NCI-H1436 treated with DMSO at 0.1 percent for 48 hours (cell line): ENCODE measurements around the gene NOX1.
"Not testable (repeated sequence)": the region's sequence is repeated elsewhere in the genome, so short reads cannot be mapped to it uniquely, and the experiment has no call there.

Experiments used
- DNase-seq: peaks from one replicate; lab custom pipeline; 2025; lab: John Stamatoyannopoulos, UW

The NOX1 gene

GRCh38 chrX:100819534-100819836 lies 54.7 kb downstream of the NOX1 start:
- no peak for DNase-seq

DNA sequence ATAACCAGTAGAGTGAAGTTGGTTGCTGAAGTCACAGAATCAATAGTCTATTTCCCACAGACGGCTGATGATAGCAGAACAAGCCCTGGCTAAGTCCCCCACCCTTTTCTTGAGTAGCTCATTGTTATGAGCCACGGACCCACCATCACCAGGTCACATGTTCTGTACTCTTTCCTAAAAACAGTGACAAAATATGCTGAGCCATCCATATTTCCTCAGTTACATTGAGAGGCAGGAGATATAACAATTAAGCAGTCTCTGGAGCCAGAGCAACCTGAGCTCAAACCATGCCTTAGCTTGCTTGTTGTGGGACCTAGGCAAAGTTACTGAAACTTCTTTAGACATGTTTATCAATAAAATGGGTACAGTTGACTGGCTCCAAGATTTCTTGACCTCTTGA lies 56.8 kb downstream of the NOX1 start:
- DNase-seq, result no peak

DNA sequence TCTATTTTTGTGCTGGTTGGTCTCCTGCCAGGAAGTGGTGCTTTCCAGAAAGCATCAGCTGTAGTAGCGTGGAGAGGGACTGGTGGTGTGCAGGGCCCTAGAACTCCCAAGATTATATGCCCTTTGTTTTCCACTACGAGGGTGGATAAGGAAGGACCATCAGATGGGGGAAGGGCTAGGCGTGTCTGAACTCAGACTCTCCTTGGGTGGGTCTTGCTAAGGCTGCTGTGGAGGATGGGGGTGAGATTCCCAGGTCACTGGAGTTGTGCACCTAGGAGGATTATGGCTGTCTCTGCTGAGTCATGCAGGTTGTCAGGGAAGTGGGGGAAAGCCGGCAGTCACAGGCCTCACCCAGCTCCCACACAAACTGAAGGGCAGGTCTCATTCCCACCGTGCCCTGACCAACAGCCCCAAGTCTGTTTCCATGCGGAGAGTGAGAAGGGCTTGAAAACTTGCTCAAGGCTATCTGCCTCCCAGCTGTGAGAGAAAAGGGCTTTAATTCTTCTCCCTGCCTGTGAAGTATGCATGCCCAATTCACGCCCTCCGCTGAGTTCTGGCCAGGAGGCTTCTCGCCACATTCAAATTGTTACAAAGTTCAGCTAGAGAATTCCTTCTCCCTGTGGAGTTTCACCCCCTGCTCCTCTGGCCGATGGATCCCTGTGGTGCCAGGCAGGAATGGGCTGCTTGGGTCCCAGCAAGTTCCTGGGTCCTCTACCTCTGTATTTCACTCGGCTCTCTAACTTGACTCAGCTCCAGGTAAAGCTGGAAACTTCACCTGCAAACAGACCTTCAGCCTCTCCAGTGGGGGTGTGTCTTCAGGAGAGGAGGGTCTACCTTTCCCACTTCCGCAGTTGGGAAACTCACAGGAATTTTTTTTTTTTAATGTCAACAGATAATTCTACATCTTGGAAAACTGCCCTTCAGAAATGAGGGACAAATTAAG lies 61.7 kb downstream of the NOX1 start:
- DNase-seq, result no peak

- not testable (repeated sequence) for DNase-seq
Observed at GRCh38 chrX:100808265-100808664, 65.9 kb downstream of the NOX1 start.

DNA sequence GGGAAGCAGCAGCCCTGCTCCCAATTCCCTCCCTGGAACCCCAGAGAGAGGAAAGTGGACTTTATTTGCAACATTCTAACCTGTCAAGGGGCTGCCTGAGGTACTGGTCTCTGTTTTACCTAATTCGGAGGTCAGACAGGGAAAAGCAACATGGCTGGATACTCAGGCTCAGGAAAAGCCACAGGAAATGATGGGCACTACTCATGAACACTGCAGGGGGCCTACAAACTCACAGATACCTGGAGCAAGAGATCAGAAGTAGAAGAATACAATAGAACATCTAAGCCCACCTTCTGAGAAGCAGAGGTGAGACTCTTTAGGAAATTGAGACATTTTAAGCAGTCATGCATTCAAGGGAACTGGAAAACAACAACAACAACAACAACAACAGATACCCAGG lies 69.4 kb downstream of the NOX1 start:
- no peak for DNase-seq

DNA sequence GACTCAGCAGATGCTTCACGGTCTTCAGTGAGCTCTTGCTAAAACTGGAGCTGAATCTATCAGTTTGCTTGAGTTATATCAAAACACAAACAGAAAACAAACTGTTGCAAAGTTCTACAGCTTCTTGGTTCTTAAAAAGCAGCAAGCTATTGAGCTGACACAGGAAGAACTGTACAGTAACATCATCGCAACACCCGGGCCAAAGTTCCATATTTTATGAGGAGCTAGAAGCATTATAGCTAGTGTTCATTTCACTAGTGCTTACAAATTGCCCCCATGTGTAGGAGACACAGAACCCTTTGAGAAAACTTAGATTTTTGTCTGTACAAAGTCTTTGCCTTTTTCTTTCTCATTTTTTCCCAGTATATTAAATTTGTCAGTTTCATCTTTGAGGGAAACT lies 71.3 kb downstream of the NOX1 start:
- no peak for DNase-seq

DNA sequence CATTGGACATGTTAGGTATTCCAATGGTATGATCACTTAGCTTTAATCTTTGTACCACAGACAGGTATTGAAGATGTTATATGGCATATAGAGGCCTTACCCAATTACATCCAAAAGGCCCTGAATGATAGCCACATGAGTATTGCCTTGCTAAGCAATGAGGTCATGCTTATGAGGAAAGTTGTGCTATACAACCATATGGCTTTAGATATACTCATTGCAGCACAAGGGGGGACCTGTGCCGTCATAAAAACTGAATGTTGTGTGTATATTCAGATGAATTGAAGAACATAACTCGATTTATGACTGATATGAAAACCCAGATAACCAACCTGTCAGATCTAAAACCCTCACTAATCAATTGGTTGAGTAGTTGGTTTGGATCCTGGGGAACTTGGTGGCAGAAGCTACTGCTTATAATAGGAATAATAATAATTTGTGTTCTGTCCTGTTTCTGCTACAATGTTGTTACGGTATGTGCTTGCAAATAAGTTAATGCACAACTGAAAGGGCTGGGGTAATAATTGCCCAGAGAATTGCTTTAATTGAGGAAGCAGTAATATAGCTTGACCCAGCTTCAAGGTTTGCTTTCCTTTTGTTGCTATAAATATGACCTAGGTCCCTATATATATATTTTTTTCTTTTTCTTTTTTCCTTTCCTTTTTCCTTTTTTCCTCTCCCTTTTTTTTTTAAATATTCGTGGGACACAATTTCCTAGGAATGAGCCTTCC lies 75.5 kb downstream of the NOX1 start:
- DNase-seq, result no peak

- no peak for DNase-seq
Observed at GRCh38 chrX:100797359-100797758, 76.8 kb downstream of the NOX1 start.

DNA sequence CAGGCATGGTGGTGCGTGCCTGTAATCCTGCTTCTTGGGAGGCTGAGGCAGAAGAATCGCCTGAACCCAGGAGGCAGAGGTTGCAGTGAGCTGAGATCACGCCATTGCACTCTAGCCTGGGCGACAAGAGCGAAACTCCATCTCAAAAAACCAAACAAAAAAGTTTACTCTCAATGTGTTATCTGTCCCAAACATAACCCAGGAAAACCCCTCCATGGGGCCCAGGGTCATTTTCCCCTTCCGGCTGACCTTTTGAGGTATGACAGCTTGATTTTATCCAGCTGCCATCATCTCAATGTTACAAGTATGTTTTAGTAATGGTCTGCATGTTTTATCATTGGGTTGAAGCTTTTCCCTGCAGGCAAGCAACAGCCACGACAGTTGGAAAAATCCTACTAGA lies 77.8 kb downstream of the NOX1 start:
- DNase-seq, result not testable (repeated sequence)
